NT2/D1 (cell line): ENCODE results near the gene TTC24.

Experiments used
- SUZ12 ChIP-seq: IDR thresholded peaks from 2 replicates; pipeline ENCODE4 v1.6.1; 2011; ENCODE audit not compliant: insufficient read length, insufficient read depth; ENCODE audit errors: extremely low read depth
- YY1 ChIP-seq: IDR thresholded peaks from 2 replicates; pipeline ENCODE4 v1.6.1; 2011; ENCODE audit not compliant: insufficient read length, insufficient read depth
- ZNF274 ChIP-seq: IDR thresholded peaks from 2 replicates; pipeline ENCODE4 v1.6.1; 2011; ENCODE audit warnings: mild to moderate bottlenecking, low read depth, low read length

DNA sequence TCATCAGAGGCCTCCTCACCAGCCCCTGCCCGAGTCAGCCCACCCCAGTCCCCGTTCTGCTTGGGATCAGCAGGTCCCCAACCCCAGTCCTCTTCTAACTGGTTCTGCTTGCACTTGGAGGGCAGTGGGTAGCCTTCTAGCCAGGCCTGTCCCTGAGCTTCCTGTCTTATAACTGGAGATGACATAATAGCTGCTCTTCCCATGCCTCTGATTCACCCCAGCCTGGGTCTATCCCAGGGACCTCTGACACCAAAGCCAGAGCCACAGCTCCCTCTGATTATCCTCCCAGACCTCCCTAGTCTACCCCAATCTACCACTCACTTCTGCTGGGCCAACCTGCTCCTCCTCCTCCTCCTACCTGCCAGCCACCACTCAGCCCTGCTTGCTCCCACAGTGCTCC is 38.6 kb upstream of the TTC24 start:
- TF ChIP-seq ZNF274: no peak
- no peak for TF ChIP-seq YY1
- TF ChIP-seq SUZ12: no peak
